ENCODE measurements around the gene S100A9. TPM values are rescaled to one million over a fixed set of nuclear protein-coding genes. Genes with fewer than 3 reads are reported as not detected.

The S100A9 gene
- polyA plus RNA-seq, 3 donors: 20,498 to 43,602 (median 40,800) TPM

GRCh38 chr1:153309441-153309840 lies 48.2 kb upstream of the S100A9 start:
- Mint-ChIP-seq H3K27me3 (ENCODE audit: low read depth in 3 of 3) (peaks cover 2 to 5% (median 3%) of the 10 kb centered on the region in 3 donors), H3K4me3 (no peak overlapping the region), H3K4me1 (peaks cover 15% of the 10 kb centered on the region), H3K9me3 (peaks cover 0 to 2% (median 0%) of the 10 kb centered on the region in 7 donors), H3K27ac (no peak overlapping the region), H3K36me3 (no peaks in the 10 kb centered on the region)
- Histone ChIP-seq H3K9me3 (replicated peaks in 1 of 2; ENCODE audit: control insufficient read depth in 1 of 2, insufficient read depth in 1 of 2, low read length in 2 of 2) (no peaks in the 10 kb centered on the region), H3K4me2 (replicated peaks; ENCODE audit: extremely low read depth, low read length, poor library complexity, severe bottlenecking) (no peak overlapping the region), H3K4me1 (ENCODE audit: control insufficient read depth in 1 of 2, insufficient read depth in 2 of 2, low read length in 2 of 2) (peaks cover 7 to 11% of the 10 kb centered on the region in 2 donors), H3K9ac (ENCODE audit: insufficient read depth, low read length, poor library complexity, severe bottlenecking) (no peak overlapping the region), H3K36me3 (replicated peaks in 1 of 2; ENCODE audit: control insufficient read depth in 1 of 2, insufficient read depth in 2 of 2, low read length in 2 of 2) (no peaks in the 10 kb centered on the region), H3K27ac (ENCODE audit: low read depth in 1 of 2, low read length in 2 of 2) (no peak overlapping the region), H3K79me2 (ENCODE audit: insufficient read depth, low read length) (no peaks in the 10 kb centered on the region), H3K4me3 (replicated peaks in 1 of 3; ENCODE audit: low read depth in 2 of 3, low read length in 3 of 3) (no peak overlapping the region), H4K20me1 (ENCODE audit: insufficient read depth, low read length) (no peaks in the 10 kb centered on the region), H3K27me3 (ENCODE audit: control insufficient read depth in 2 of 2, insufficient read depth in 2 of 2, low read length in 2 of 2) (no peaks in the 10 kb centered on the region), H2AFZ (ENCODE audit: insufficient read depth, low read depth, low read length, poor library complexity, severe bottlenecking) (no peak overlapping the region)
- WGBS (ENCODE audit: insufficient coverage): no CpG with 5 or more reads among the region's 2 CpGs
- DNase-seq: no peak
- TF ChIP-seq, protein P1, sequence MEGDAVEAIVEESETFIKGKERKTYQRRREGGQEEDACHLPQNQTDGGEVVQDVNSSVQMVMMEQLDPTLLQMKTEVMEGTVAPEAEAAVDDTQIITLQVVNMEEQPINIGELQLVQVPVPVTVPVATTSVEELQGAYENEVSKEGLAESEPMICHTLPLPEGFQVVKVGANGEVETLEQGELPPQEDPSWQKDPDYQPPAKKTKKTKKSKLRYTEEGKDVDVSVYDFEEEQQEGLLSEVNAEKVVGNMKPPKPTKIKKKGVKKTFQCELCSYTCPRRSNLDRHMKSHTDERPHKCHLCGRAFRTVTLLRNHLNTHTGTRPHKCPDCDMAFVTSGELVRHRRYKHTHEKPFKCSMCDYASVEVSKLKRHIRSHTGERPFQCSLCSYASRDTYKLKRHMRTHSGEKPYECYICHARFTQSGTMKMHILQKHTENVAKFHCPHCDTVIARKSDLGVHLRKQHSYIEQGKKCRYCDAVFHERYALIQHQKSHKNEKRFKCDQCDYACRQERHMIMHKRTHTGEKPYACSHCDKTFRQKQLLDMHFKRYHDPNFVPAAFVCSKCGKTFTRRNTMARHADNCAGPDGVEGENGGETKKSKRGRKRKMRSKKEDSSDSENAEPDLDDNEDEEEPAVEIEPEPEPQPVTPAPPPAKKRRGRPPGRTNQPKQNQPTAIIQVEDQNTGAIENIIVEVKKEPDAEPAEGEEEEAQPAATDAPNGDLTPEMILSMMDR (IDR thresholded peaks at IDR 0.05): no peak
- intact Hi-C loops (cut with micrococcal nuclease): no loop called here

DNA sequence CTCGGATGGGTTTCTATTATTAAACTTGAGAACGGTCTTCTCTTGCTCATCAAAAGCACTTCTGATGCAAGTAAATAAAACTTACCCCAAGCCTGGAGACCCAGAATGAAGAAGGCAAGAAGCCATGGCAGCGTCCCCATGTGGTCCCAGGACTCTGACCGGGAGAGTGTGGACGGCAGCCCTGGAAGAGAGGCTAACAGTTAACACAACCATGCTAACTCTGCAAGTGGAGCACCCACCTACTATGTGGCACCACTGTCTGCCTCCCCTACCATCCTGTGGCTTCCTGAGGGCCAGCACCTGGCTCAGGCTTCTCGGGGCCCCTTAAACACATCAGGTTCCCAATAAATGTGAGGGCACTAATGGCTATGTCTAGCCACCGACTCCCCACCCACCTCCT lies 47.1 kb upstream of the S100A9 start:
- no peak overlapping the region for H3K4me3 ChIP-seq (replicated peaks in 1 of 3; ENCODE audit: low read depth in 2 of 3, low read length in 3 of 3)

More for the DNA sequence above, 47.1 kb upstream of the S100A9 start:
- Mint-ChIP-seq H3K4me3 (no peak overlapping the region), H3K9me3 (peaks cover 0 to 6% (median 2%) of the 10 kb centered on the region in 7 donors), H3K36me3 (no peaks in the 10 kb centered on the region), H3K4me1 (peaks cover 15% of the 10 kb centered on the region), H3K27me3 (ENCODE audit: low read depth in 3 of 3) (peaks cover 0 to 5% (median 3%) of the 10 kb centered on the region in 3 donors), H3K27ac (no peak overlapping the region)
- no peak overlapping the region for H3K27ac ChIP-seq (ENCODE audit: low read depth in 1 of 2, low read length in 2 of 2)
- H3K27me3 ChIP-seq (ENCODE audit: control insufficient read depth in 2 of 2, insufficient read depth in 2 of 2, low read length in 2 of 2): no peaks in the 10 kb centered on the region
- no peaks in the 10 kb centered on the region for H3K79me2 ChIP-seq (ENCODE audit: insufficient read depth, low read length)
- no peak overlapping the region for H3K9ac ChIP-seq (ENCODE audit: insufficient read depth, low read length, poor library complexity, severe bottlenecking)
- TF ChIP-seq, protein P1 (IDR thresholded peaks at IDR 0.05): no peak
- H3K36me3 ChIP-seq (replicated peaks in 1 of 2; ENCODE audit: control insufficient read depth in 1 of 2, insufficient read depth in 2 of 2, low read length in 2 of 2): no peaks in the 10 kb centered on the region
- H3K9me3 ChIP-seq (replicated peaks in 1 of 2; ENCODE audit: control insufficient read depth in 1 of 2, insufficient read depth in 1 of 2, low read length in 2 of 2): no peaks in the 10 kb centered on the region
- H4K20me1 ChIP-seq (ENCODE audit: insufficient read depth, low read length): no peaks in the 10 kb centered on the region
- DNase-seq: no peak
- H2AFZ ChIP-seq (ENCODE audit: insufficient read depth, low read depth, low read length, poor library complexity, severe bottlenecking): no peak overlapping the region
- no peak overlapping the region for H3K4me2 ChIP-seq (replicated peaks; ENCODE audit: extremely low read depth, low read length, poor library complexity, severe bottlenecking)
- WGBS (ENCODE audit: insufficient coverage): 90% methylated on average over 2 of the region's 7 CpGs
- intact Hi-C loops (cut with micrococcal nuclease): no loop called here
- peaks cover 7 to 11% of the 10 kb centered on the region in 2 donors for H3K4me1 ChIP-seq (ENCODE audit: control insufficient read depth in 1 of 2, insufficient read depth in 2 of 2, low read length in 2 of 2)
